NK-92 treated with Interleukin-12 subunit alpha and Interleukin-12 subunit beta, amount 100 ng/mL, for 24 hours (cell line): ENCODE measurements around the gene SPARCL1.
"Not testable (repeated sequence)": the region's sequence is repeated elsewhere in the genome, so short reads cannot be mapped to it uniquely, and the experiment has no call there.

ENCODE experiments used
- DNase-seq: peaks from one replicate; lab custom pipeline; 2025; lab: John Stamatoyannopoulos, UW

SPARCL1 gene

GRCh38 chr4:87442889-87443288, 86.3 kb downstream of the SPARCL1 start:
- no peak for DNase-seq

- DNase-seq = no peak
Measured at GRCh38 chr4:87433342-87433741, 95.8 kb downstream of the SPARCL1 start.

- DNase-seq = no peak
Measured at GRCh38 chr4:87430038-87430437, 99.1 kb downstream of the SPARCL1 start.

- DNase-seq = no peak
Measured at GRCh38 chr4:87428979-87429378, 100.2 kb downstream of the SPARCL1 start.

GRCh38 chr4:87427518-87427868, 101.7 kb downstream of the SPARCL1 start:
- DNase-seq = no peak

GRCh38 chr4:87426865-87427517, 102.2 kb downstream of the SPARCL1 start:
- DNase-seq = no peak

- no peak for DNase-seq
Measured at GRCh38 chr4:87425711-87426110, 103.5 kb downstream of the SPARCL1 start.

- DNase-seq = not testable (repeated sequence)
Measured at GRCh38 chr4:87424099-87424543, 105.1 kb downstream of the SPARCL1 start.
